Spleen (tissue), 7 donors: ENCODE measurements around the gene STAC.

Source experiments
- POLR2A ChIP-seq, 3 donors: fragments of 450-650 bp; IDR thresholded peaks; one replicate each; pipeline ENCODE4 v1.5.1; 2017; ENCODE audit warnings: antibody characterized with exemption in 3 of 3, mild to moderate bottlenecking in 1 of 3
- POLR2AphosphoS5 ChIP-seq, 3 donors: sonication (generic); formaldehyde crosslinking; IDR thresholded peaks; one replicate each; pipeline ENCODE4 v1.5.1; 2017; ENCODE audit warnings: antibody characterized with exemption in 3 of 3
- TF ChIP-seq, protein P1 (sequence below), 11 experiments: fragments of 200-600 bp in 7 of 11; fragments of 450-650 bp in 4 of 11; sonication (generic) in 4 of 11; IDR thresholded peaks in 8 of 11; conservative IDR thresholded peaks in 3 of 11; 1 replicate in 7 of 11; 2 replicates in 4 of 11; pipeline versions ENCODE4 v1.4.0 to v1.8.0; 2016 to 2021; ENCODE audit warnings: antibody characterized with exemption in 11 of 11, inconsistent platforms in 4 of 11, mild to moderate bottlenecking in 1 of 11
- donor health status: DM: no; HTN: no; CAD: no; lungs with moderate emphysema.
- donor health status: DM: no; HTN: no; CAD: no.
- donor health status: DM: no; HTN: no; CAD: no.

DNA sequence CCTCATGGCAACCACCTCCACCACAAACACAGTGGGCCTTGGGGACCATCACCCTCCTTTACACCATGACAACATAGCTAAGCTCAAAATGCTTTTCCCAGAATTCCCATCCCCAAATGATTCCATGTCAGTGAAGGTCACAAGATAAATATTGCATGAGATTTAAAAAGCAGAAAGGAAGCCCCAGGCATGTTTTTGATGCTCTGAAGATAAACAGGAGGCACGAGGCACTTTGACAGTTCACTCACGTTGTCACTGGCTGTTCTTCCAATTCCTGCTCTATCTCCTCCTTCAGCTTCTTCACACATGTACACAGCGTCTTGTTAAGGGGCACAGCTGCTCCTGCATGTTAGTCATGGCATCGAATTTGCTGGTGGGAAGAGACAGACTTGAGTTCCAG is 180.4 kb downstream of the STAC start:
- TF ChIP-seq, protein P1, sequence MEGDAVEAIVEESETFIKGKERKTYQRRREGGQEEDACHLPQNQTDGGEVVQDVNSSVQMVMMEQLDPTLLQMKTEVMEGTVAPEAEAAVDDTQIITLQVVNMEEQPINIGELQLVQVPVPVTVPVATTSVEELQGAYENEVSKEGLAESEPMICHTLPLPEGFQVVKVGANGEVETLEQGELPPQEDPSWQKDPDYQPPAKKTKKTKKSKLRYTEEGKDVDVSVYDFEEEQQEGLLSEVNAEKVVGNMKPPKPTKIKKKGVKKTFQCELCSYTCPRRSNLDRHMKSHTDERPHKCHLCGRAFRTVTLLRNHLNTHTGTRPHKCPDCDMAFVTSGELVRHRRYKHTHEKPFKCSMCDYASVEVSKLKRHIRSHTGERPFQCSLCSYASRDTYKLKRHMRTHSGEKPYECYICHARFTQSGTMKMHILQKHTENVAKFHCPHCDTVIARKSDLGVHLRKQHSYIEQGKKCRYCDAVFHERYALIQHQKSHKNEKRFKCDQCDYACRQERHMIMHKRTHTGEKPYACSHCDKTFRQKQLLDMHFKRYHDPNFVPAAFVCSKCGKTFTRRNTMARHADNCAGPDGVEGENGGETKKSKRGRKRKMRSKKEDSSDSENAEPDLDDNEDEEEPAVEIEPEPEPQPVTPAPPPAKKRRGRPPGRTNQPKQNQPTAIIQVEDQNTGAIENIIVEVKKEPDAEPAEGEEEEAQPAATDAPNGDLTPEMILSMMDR (IDR thresholded peaks at IDR 0.05 in 8 of 11, conservative IDR thresholded peaks at IDR 0.05 in 3 of 11): no peak
- TF ChIP-seq POLR2A (IDR thresholded peaks at IDR 0.05) (no peak), POLR2AphosphoS5 (IDR thresholded peaks at IDR 0.05) (no peak)
